Neural crest cell (in vitro differentiated cells): ENCODE data around the gene RBM45. TPM values are rescaled to one million over a fixed set of nuclear protein-coding genes. Genes with fewer than 3 reads are reported as not detected.

Experiments
- DNase-seq: peaks from one replicate; pipeline ENCODE4 v3.0.0; 2021; ENCODE audit warnings: low read depth, mixed read lengths, low spot score
- H3K27ac Mint-ChIP-seq: one replicate; pipeline ENCODE4 v1.8.0; 2021; ENCODE audit warnings: mild to moderate bottlenecking, mixed read lengths; ENCODE audit not compliant: unreplicated experiment
- H3K27me3 Mint-ChIP-seq: 2 replicates; pipeline ENCODE4 v1.8.0; 2021; ENCODE audit warnings: low read depth, mild to moderate bottlenecking, mixed read lengths
- H3K36me3 Mint-ChIP-seq: 2 replicates; pipeline ENCODE4 v1.8.0; 2021; ENCODE audit warnings: low read depth, mild to moderate bottlenecking, mixed read lengths
- H3K4me1 Mint-ChIP-seq: 2 replicates; pipeline ENCODE4 v1.8.0; 2021; ENCODE audit warnings: mixed read lengths
- H3K4me3 Mint-ChIP-seq: one replicate; pipeline ENCODE4 v1.8.0; 2021; ENCODE audit warnings: mild to moderate bottlenecking, mixed read lengths
- H3K9me3 Mint-ChIP-seq: 2 replicates; pipeline ENCODE4 v1.8.0; 2021; ENCODE audit warnings: mixed read lengths
- CTCF ChIP-seq: fragments of 200-600 bp; sonication (generic); conservative IDR thresholded peaks from 2 replicates; pipeline ENCODE4 v1.5.0; 2021; ENCODE audit warnings: antibody characterized with exemption, mild to moderate bottlenecking
- total RNA-seq: library from RNA; stranded (reverse); gene quantifications from 2 replicates; pipeline ENCODE4 v1.2.1, GENCODE V29; 2021

Gene RBM45
- total RNA-seq, 1 donor from 2014 or later, result 15.9 TPM

- Mint-ChIP-seq H3K27ac (no peak overlapping the region), H3K4me3 (no peak overlapping the region), H3K27me3 (no peaks in the 10 kb centered on the region), H3K4me1 (no peaks in the 10 kb centered on the region), H3K9me3 (no peaks in the 10 kb centered on the region), H3K36me3 (no peaks in the 10 kb centered on the region)
- no peak for TF ChIP-seq CTCF
- DNase-seq, result no peak
Observed at GRCh38 chr2:178128836-178129630, 16.8 kb downstream of the RBM45 start.

GRCh38 chr2:178136321-178137025 is 24.2 kb downstream of the RBM45 start:
- no peak for TF ChIP-seq CTCF
- Mint-ChIP-seq H3K4me3 (no peak overlapping the region), H3K27me3 (no peaks in the 10 kb centered on the region), H3K4me1 (no peaks in the 10 kb centered on the region), H3K36me3 (peaks cover 4% of the 10 kb centered on the region), H3K27ac (no peak overlapping the region), H3K9me3 (no peaks in the 10 kb centered on the region)
- DNase-seq, result no peak

- Mint-ChIP-seq H3K9me3 (no peaks in the 10 kb centered on the region), H3K36me3 (no peaks in the 10 kb centered on the region), H3K4me3 (no peak overlapping the region), H3K27ac (no peak overlapping the region), H3K27me3 (no peaks in the 10 kb centered on the region), H3K4me1 (no peaks in the 10 kb centered on the region)
- no peak for TF ChIP-seq CTCF
- no peak for DNase-seq
Observed at GRCh38 chr2:178142274-178143065, 30.2 kb downstream of the RBM45 start.

GRCh38 chr2:178143481-178143880 is 31.2 kb downstream of the RBM45 start:
- no peak overlapping the region for H3K27ac Mint-ChIP-seq
- no peaks in the 10 kb centered on the region for H3K36me3 Mint-ChIP-seq
- H3K4me1 Mint-ChIP-seq, result no peaks in the 10 kb centered on the region
- TF ChIP-seq CTCF, result no peak
- H3K4me3 Mint-ChIP-seq, result no peak overlapping the region
- DNase-seq, result no peak
- H3K9me3 Mint-ChIP-seq, result no peaks in the 10 kb centered on the region
- H3K27me3 Mint-ChIP-seq, result no peaks in the 10 kb centered on the region

- H3K27ac Mint-ChIP-seq, result no peak overlapping the region
- H3K9me3 Mint-ChIP-seq, result peaks cover 4% of the 10 kb centered on the region
- no peak for DNase-seq
- TF ChIP-seq CTCF, result no peak
- H3K4me3 Mint-ChIP-seq, result no peak overlapping the region
- no peaks in the 10 kb centered on the region for H3K27me3 Mint-ChIP-seq
- no peaks in the 10 kb centered on the region for H3K4me1 Mint-ChIP-seq
- H3K36me3 Mint-ChIP-seq, result peaks cover 4% of the 10 kb centered on the region
Observed at GRCh38 chr2:178152033-178152432, 39.8 kb downstream of the RBM45 start.
